DND-41 (cell line): ENCODE data around the gene ARVCF.

ENCODE experiments used
- ATAC-seq: fragments of 200-7000 bp; cut with Tn5 transposase; 3 replicates; pipeline ENCODE4 v1.9.1; 2021; ENCODE audit warnings: low read depth; ENCODE audit not compliant: insufficient read depth
- DNase-seq: peaks from one replicate; pipeline ENCODE4 v3.0.0-alpha.2; 2020
- H2AFZ ChIP-seq: 2 replicates; pipeline ENCODE4 v1.6.0; 2012; ENCODE audit warnings: low read depth, low read length
- H3K27ac ChIP-seq: 2 replicates; pipeline ENCODE4 v1.5.1; 2012; ENCODE audit warnings: low read length, inconsistent platforms
- H3K27me3 ChIP-seq: fragments of 200-600 bp; sonication (generic); 2 replicates; pipeline ENCODE4 v1.6.0; 2012; ENCODE audit warnings: low read length, mild to moderate bottlenecking, inconsistent platforms; ENCODE audit not compliant: insufficient read depth, poor library complexity
- H3K36me3 ChIP-seq: 2 replicates; pipeline ENCODE4 v1.5.1; 2012; ENCODE audit warnings: low read length, inconsistent platforms; ENCODE audit not compliant: insufficient read depth
- H3K4me1 ChIP-seq: 2 replicates; pipeline ENCODE4 v1.5.1; 2012; ENCODE audit warnings: mild to moderate bottlenecking, low read length; ENCODE audit not compliant: insufficient read depth
- H3K4me2 ChIP-seq: 2 replicates; pipeline ENCODE4 v1.6.0; 2012; ENCODE audit warnings: mild to moderate bottlenecking, moderate library complexity, low read length, inconsistent platforms; ENCODE audit not compliant: insufficient read depth
- H3K4me3 ChIP-seq, 2 experiments: fragments of 200-600 bp in 1 of 2; shearing (Covaris generic) in 1 of 2; 2 replicates each; pipeline ENCODE4 v1.5.1; 2012 to 2016; ENCODE audit warnings: inconsistent platforms in 2 of 2, low read length in 2 of 2, mild to moderate bottlenecking in 2 of 2, low read depth in 1 of 2, moderate library complexity in 1 of 2
- H3K79me2 ChIP-seq: 2 replicates; pipeline ENCODE4 v1.6.0; 2012; ENCODE audit warnings: low read length, inconsistent platforms; ENCODE audit not compliant: insufficient read depth
- H3K9ac ChIP-seq: 2 replicates; pipeline ENCODE4 v1.6.0; 2012; ENCODE audit warnings: low read depth, mild to moderate bottlenecking, inconsistent platforms, low read length, moderate library complexity
- H3K9me3 ChIP-seq: 2 replicates; pipeline ENCODE4 v1.5.1; 2012; ENCODE audit warnings: low read length, moderate library complexity, mild to moderate bottlenecking, inconsistent platforms; ENCODE audit not compliant: insufficient read depth, severe bottlenecking
- H4K20me1 ChIP-seq: 2 replicates; pipeline ENCODE4 v1.6.0; 2012; ENCODE audit warnings: low read length; ENCODE audit not compliant: insufficient read depth
- EZH2 ChIP-seq: IDR thresholded peaks from 3 replicates; pipeline ENCODE4 v1.6.1; 2012; ENCODE audit warnings: borderline replicate concordance, low read depth, mild to moderate bottlenecking, moderate library complexity, low read length, inconsistent platforms; ENCODE audit not compliant: severe bottlenecking
- TF ChIP-seq, protein P1 (sequence below): IDR thresholded peaks from 2 replicates; pipeline ENCODE4 v1.5.1; 2012; ENCODE audit warnings: borderline replicate concordance, low read length, moderate library complexity, mild to moderate bottlenecking; ENCODE audit not compliant: poor library complexity, severe bottlenecking; ENCODE audit errors: extremely low read depth

ARVCF gene

DNA sequence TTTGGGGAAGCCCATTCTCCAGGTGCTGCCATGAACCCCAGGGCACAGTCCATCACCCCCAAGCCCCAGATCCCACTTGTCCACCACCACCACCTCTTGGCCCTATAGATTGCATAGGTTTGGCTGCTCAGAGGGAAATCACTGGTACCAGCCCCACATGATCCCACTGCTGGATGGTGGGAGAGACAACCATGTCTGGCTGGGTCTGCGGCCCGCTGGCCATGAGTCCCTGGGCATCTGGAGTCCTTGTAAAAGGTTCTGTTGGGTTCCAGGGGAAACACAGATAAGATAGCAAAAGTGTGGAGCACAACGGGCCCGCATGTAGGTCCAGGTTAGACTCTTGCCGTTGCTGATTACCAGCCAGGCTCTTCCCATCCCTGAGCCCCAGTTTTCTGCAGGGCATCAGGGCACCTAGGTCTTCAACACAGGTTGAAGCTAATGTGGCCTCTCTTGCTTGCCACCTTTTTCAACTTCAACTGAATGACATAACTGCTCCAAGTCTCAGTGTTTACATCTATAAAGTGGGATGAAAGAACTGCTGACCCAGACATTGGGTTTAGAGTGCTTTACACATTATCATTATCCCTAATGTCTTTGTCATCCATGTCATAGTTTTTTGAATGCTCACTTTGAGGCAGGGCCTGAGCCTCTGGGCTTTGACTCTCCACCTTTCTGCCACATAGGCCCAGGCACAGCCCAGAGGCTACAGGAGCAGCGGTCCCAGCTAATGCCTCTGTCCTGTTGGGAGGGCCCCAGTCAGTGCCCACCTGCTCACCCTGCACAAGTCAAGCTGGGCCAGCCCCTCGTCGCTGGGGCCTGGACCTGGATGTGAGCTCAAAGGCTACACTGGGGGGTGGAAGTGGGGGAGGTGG is 3.3 kb upstream of the ARVCF start:
- H3K9me3 ChIP-seq, result no peaks in the 10 kb centered on the region
- H4K20me1 ChIP-seq, result peaks cover 19% of the 10 kb centered on the region
- H3K79me2 ChIP-seq, result peaks cover 36% of the 10 kb centered on the region
- TF ChIP-seq, protein P1, sequence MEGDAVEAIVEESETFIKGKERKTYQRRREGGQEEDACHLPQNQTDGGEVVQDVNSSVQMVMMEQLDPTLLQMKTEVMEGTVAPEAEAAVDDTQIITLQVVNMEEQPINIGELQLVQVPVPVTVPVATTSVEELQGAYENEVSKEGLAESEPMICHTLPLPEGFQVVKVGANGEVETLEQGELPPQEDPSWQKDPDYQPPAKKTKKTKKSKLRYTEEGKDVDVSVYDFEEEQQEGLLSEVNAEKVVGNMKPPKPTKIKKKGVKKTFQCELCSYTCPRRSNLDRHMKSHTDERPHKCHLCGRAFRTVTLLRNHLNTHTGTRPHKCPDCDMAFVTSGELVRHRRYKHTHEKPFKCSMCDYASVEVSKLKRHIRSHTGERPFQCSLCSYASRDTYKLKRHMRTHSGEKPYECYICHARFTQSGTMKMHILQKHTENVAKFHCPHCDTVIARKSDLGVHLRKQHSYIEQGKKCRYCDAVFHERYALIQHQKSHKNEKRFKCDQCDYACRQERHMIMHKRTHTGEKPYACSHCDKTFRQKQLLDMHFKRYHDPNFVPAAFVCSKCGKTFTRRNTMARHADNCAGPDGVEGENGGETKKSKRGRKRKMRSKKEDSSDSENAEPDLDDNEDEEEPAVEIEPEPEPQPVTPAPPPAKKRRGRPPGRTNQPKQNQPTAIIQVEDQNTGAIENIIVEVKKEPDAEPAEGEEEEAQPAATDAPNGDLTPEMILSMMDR, result no peak
- TF ChIP-seq EZH2, result no peak
- H3K4me1 ChIP-seq, result peaks cover 44% of the 10 kb centered on the region
- H3K27me3 ChIP-seq, result no peaks in the 10 kb centered on the region
- ATAC-seq (no peak), DNase-seq (peak; percentile 17)
- H2AFZ ChIP-seq, result peak overlapping the region; percentile 83
- no peaks in the 10 kb centered on the region; the same call in 1 of the 2 replicates for H3K36me3 ChIP-seq
- H3K4me3 ChIP-seq, result peak overlapping the region; percentile 22 to 94; a peak in 3 of 4 replicates
- H3K9ac ChIP-seq, result peak overlapping the region; percentile 92
- H3K27ac ChIP-seq, result peak overlapping the region; percentile 84
- peak overlapping the region; percentile 83 for H3K4me2 ChIP-seq

DNA sequence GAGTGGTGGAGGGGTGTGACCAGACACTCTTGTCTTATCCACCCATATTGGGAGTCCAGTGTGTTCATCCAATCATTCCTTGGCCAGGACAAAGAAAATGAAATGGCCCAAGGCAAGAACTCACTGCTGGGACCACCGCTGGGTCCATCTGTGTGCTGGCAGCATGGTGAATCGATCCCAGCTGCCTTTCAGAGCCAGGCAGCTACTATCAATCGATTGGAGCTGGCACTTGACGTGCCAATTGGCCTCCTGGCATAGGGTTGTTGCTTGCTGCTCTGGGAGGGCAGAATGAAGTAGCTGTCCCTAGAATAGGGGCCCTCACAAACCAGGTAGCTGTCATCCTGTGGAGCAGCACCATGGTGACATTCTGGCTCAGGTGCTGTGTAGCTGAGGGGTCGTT is 1.4 kb upstream of the ARVCF start:
- Histone ChIP-seq H2AFZ (no peak overlapping the region), H3K9me3 (no peaks in the 10 kb centered on the region), H4K20me1 (peaks cover 14% of the 10 kb centered on the region), H3K4me1 (peaks cover 43% of the 10 kb centered on the region), H3K27ac (no peak overlapping the region), H3K36me3 (no peaks in the 10 kb centered on the region; the same call in 1 of the 2 replicates), H3K79me2 (peaks cover 20% of the 10 kb centered on the region), H3K27me3 (no peaks in the 10 kb centered on the region), H3K4me3 (no peak overlapping the region), H3K9ac (no peak overlapping the region), H3K4me2 (no peak overlapping the region)
- DNase-seq, result no peak
- ATAC-seq, result no peak
- TF ChIP-seq, protein P1, result no peak
- TF ChIP-seq EZH2, result no peak

DNA sequence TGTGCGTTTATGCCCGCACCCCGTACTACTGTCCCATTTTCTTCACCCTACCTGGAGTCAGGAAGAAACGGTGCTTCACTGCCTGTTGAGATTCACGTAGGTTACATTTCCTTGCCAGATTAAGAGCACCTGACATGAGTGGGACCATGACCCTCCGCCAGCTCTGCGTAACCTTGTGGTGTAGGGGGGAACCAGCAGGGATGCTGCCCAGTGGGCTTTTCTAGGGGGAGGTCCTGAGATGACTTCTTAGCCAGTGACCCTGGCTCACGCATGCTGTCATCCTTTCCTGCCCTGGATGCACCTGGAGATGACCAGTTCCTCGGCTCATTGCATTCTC is 967 bp upstream of the ARVCF start:
- DNase-seq, result no peak
- H3K9ac ChIP-seq, result peak overlapping the region; percentile 60; the same call in 1 of the 2 replicates
- H3K4me3 ChIP-seq, result peak overlapping the region in 1 of 2 experiments; percentile 65; a peak in 2 of 4 replicates
- no peak overlapping the region for H3K27ac ChIP-seq
- no peaks in the 10 kb centered on the region for H3K27me3 ChIP-seq
- H3K4me2 ChIP-seq, result peak overlapping the region; percentile 88
- no peaks in the 10 kb centered on the region for H3K9me3 ChIP-seq
- H3K36me3 ChIP-seq, result no peaks in the 10 kb centered on the region; the same call in 1 of the 2 replicates
- H2AFZ ChIP-seq, result no peak overlapping the region; the same call in 1 of the 2 replicates
- peaks cover 16% of the 10 kb centered on the region for H4K20me1 ChIP-seq
- H3K79me2 ChIP-seq, result peaks cover 16% of the 10 kb centered on the region
- no peak for TF ChIP-seq EZH2
- TF ChIP-seq, protein P1, result no peak
- H3K4me1 ChIP-seq, result peaks cover 39% of the 10 kb centered on the region
- ATAC-seq, result no peak
